HG03135 (cell line): Measurements from ENCODE around the gene NOXO1.
"Not testable (repeated sequence)": the region's sequence is repeated elsewhere in the genome, so short reads cannot be mapped to it uniquely, and the experiment has no call there.

Experiments used
- ATAC-seq: cut with Tn5 transposase; IDR thresholded peaks from one replicate; pipeline ENCODE4 v1.9.1; 2021; ENCODE audit warnings: mild to moderate bottlenecking, moderate library complexity; ENCODE audit not compliant: unreplicated experiment

Gene NOXO1

GRCh38 chr16:1942810-1943726 lies 38.2 kb downstream of the NOXO1 start, which contains the start of gene MSRB1:
TSS of gene MSRB1 (minus strand) at chr16:1943199. CDS start at chr16:1943156, 43 bp downstream.
- ATAC-seq = peak; percentile 92

GRCh38 chr16:1942047-1942809 lies 39.0 kb downstream of the NOXO1 start:
- ATAC-seq = no peak

GRCh38 chr16:1941162-1942046 lies 39.9 kb downstream of the NOXO1 start:
- no peak for ATAC-seq

- ATAC-seq = no peak
These were observed 40.8 kb downstream of the NOXO1 start for GRCh38 chr16:1940273-1941161.

GRCh38 chr16:1939833-1940232 lies 41.4 kb downstream of the NOXO1 start:
- ATAC-seq = not testable (repeated sequence)

GRCh38 chr16:1938910-1939309 lies 42.4 kb downstream of the NOXO1 start:
- no peak for ATAC-seq

GRCh38 chr16:1938316-1938715 lies 43.0 kb downstream of the NOXO1 start:
- no peak for ATAC-seq

- no peak for ATAC-seq
These were observed 44.3 kb downstream of the NOXO1 start for GRCh38 chr16:1936945-1937479.

GRCh38 chr16:1933097-1933661 lies 48.1 kb downstream of the NOXO1 start:
- no peak for ATAC-seq

- no peak for ATAC-seq
These were observed 48.9 kb downstream of the NOXO1 start for GRCh38 chr16:1932050-1933028.

GRCh38 chr16:1930338-1930720 lies 50.9 kb downstream of the NOXO1 start:
- ATAC-seq = no peak

- peak; percentile 77 for ATAC-seq
These were observed 51.5 kb downstream of the NOXO1 start for GRCh38 chr16:1929578-1930337.

- no peak for ATAC-seq
These were observed 52.2 kb downstream of the NOXO1 start for GRCh38 chr16:1929105-1929504.
